Measurements from ENCODE around the gene GADD45B. TPM values are rescaled to one million over a fixed set of nuclear protein-coding genes. Genes with fewer than 3 reads are reported as not detected.

GADD45B gene
- total RNA-seq, 1 experiment from 2014 or later = 24.7 TPM

DNA sequence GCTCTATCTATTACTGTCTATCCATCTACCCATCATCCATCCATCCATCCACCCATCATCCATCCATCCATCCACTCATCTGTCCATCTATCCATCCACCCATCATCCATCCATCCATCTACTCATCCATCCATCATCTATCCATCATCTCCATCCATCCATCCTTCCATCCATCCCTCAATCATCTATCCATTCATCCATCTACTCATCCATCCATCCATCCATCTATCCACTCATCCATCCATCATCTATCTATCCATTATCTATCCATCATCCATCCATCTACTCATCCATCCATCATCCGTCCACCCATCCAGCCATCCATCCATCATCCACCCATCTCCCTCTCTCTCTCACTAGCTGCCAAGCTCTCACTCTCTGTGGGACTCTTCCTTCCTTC lies 35.4 kb upstream of the GADD45B start:
- Histone ChIP-seq H2AFZ (no peak overlapping the region), H3K9me3 (ENCODE audit: insufficient read depth, low read depth) (no peaks in the 10 kb centered on the region), H3F3A (ENCODE audit: insufficient read depth, low read depth) (no peaks in the 10 kb centered on the region), H3K4me3 (no peak overlapping the region), H3K79me2 (ENCODE audit: low read depth) (no peaks in the 10 kb centered on the region), H3K36me3 (ENCODE audit: low read depth) (no peaks in the 10 kb centered on the region), H3K4me1 (replicated peaks; ENCODE audit: insufficient read depth) (no peaks in the 10 kb centered on the region), H3K9me2 (ENCODE audit: insufficient read depth) (no peaks in the 10 kb centered on the region), H3K27me3 (ENCODE audit: insufficient read depth, low read depth) (no peaks in the 10 kb centered on the region), H4K20me1 (ENCODE audit: insufficient read depth) (no peaks in the 10 kb centered on the region; the same call in 1 of the 2 replicates), H3K27ac (no peak overlapping the region), H3K4me2 (no peak overlapping the region)
- no peak for DNase-seq
- no peak for TF ChIP-seq EZH2 (IDR thresholded peaks at IDR 0.05; ENCODE audit: low read depth)
- TF ChIP-seq, protein P1, sequence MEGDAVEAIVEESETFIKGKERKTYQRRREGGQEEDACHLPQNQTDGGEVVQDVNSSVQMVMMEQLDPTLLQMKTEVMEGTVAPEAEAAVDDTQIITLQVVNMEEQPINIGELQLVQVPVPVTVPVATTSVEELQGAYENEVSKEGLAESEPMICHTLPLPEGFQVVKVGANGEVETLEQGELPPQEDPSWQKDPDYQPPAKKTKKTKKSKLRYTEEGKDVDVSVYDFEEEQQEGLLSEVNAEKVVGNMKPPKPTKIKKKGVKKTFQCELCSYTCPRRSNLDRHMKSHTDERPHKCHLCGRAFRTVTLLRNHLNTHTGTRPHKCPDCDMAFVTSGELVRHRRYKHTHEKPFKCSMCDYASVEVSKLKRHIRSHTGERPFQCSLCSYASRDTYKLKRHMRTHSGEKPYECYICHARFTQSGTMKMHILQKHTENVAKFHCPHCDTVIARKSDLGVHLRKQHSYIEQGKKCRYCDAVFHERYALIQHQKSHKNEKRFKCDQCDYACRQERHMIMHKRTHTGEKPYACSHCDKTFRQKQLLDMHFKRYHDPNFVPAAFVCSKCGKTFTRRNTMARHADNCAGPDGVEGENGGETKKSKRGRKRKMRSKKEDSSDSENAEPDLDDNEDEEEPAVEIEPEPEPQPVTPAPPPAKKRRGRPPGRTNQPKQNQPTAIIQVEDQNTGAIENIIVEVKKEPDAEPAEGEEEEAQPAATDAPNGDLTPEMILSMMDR (conservative IDR thresholded peaks at IDR 0.05) = no peak
- CTCF ChIA-PET = no interaction called here
- POLR2A ChIA-PET (ENCODE audit: unreplicated experiment) = no interaction called here
- intact Hi-C loops (cut with micrococcal nuclease; ENCODE audit: unreplicated experiment) = no loop called here
- no TSS peak for BruUV-seq (replicated peaks)

DNA sequence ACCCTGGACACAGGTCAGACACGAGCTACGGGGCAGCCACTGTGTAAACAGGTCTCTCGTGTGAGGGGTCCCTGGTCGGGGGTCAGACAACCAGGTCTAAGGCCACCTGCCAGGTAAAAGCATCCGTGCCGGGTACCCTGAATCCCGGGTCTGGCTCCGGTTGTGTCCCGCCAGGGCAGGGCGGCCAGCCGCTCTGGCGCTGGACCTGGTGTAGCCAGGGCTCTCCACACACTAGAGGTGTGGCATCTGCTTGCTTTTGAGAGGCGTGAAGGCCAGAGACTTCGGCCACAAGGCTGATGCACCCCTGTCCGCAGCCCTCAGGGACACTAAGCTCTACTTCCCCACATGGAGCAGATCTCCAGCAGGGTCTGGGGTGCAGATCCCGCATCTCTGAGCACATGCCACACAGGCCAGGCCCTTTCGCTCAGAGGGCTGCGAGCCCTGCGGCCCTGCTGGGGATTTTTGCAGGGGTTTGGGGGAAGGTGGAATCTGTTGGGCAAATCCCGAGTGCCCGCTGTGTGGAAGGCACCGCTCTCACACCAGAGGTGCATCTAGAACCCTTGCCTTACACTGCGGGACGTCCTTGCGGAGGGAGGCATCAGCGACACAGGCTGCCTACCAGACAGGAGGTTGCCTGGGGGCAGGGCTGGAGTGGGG lies 34.7 kb upstream of the GADD45B start:
- H3F3A ChIP-seq (ENCODE audit: insufficient read depth, low read depth) = no peaks in the 10 kb centered on the region
- no peak for DNase-seq
- H2AFZ ChIP-seq = no peak overlapping the region
- ChIA-PET CTCF (no interaction called here), POLR2A (ENCODE audit: unreplicated experiment) (no interaction called here)
- no peaks in the 10 kb centered on the region for H3K27me3 ChIP-seq (ENCODE audit: insufficient read depth, low read depth)
- H3K4me3 ChIP-seq = no peak overlapping the region
- H4K20me1 ChIP-seq (ENCODE audit: insufficient read depth) = no peaks in the 10 kb centered on the region; the same call in 1 of the 2 replicates
- intact Hi-C loops (cut with micrococcal nuclease; ENCODE audit: unreplicated experiment) = no loop called here
- no peaks in the 10 kb centered on the region for H3K79me2 ChIP-seq (ENCODE audit: low read depth)
- no peaks in the 10 kb centered on the region for H3K36me3 ChIP-seq (ENCODE audit: low read depth)
- H3K4me1 ChIP-seq (replicated peaks; ENCODE audit: insufficient read depth) = no peaks in the 10 kb centered on the region
- no peak for TF ChIP-seq EZH2 (IDR thresholded peaks at IDR 0.05; ENCODE audit: low read depth)
- TF ChIP-seq, protein P1 (conservative IDR thresholded peaks at IDR 0.05) = no peak
- H3K4me2 ChIP-seq = no peak overlapping the region
- H3K9me2 ChIP-seq (ENCODE audit: insufficient read depth) = no peaks in the 10 kb centered on the region
- no peak overlapping the region for H3K27ac ChIP-seq
- no peaks in the 10 kb centered on the region for H3K9me3 ChIP-seq (ENCODE audit: insufficient read depth, low read depth)
- no TSS peak for BruUV-seq (replicated peaks)

DNA sequence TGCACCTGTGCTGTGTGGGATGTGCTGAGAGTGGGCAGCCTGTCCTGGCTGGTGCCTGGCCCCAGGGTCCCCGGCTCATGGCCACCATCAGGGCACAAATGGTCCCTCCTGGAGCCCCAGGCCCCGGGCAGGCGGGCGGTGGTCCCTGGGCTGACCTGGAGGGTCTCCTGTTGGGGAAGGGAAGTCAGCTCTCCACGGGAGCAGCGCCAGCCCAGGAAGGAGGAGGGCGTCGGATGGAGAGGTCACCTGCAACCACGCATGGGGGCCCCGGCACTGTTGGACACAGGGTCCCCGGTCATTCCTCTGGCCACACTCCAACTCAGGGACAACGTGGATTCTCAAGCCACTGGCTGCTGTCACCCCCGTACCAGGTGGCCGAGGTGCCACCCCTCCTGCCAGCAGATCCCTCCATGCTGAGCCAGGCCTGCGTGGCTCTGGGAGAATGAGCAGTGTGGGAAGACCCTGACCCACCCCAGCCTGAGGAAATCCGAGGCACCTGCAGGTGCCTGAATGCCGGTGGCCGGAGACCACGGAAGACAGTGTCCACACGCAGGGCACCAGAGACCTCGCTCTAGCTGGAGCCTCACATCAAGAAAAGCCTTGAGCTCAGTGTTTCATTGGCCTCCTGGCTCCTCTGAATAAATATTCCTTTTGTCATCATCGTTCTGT lies 32.7 kb upstream of the GADD45B start:
- Histone ChIP-seq H4K20me1 (ENCODE audit: insufficient read depth) (no peaks in the 10 kb centered on the region; the same call in 1 of the 2 replicates), H3K27ac (no peak overlapping the region), H3K4me3 (no peak overlapping the region), H3K4me1 (replicated peaks; ENCODE audit: insufficient read depth) (no peaks in the 10 kb centered on the region), H2AFZ (no peak overlapping the region), H3K9me3 (ENCODE audit: insufficient read depth, low read depth) (no peaks in the 10 kb centered on the region), H3F3A (ENCODE audit: insufficient read depth, low read depth) (no peaks in the 10 kb centered on the region), H3K79me2 (ENCODE audit: low read depth) (peaks cover 16% of the 10 kb centered on the region), H3K27me3 (ENCODE audit: insufficient read depth, low read depth) (no peaks in the 10 kb centered on the region), H3K9me2 (ENCODE audit: insufficient read depth) (no peaks in the 10 kb centered on the region), H3K4me2 (no peak overlapping the region), H3K36me3 (ENCODE audit: low read depth) (no peaks in the 10 kb centered on the region)
- no peak for DNase-seq
- intact Hi-C loops (cut with micrococcal nuclease; ENCODE audit: unreplicated experiment) = no loop called here
- TF ChIP-seq EZH2 (IDR thresholded peaks at IDR 0.05; ENCODE audit: low read depth) = no peak
- TF ChIP-seq, protein P1 (conservative IDR thresholded peaks at IDR 0.05) = no peak
- ChIA-PET CTCF (no interaction called here), POLR2A (ENCODE audit: unreplicated experiment) (no interaction called here)
- BruUV-seq (replicated peaks) = no TSS peak
